Activated naive CD4-positive, alpha-beta T cell treated with anti-CD3 and anti-CD28 coated beads, Interleukin-2, amount 10 ng/mL, durations not matched to agents 5 hours and 36 hours (primary cell): Measurements from ENCODE around the gene PLA2G7. TPM values are rescaled to one million over a fixed set of nuclear protein-coding genes. Genes with fewer than 3 reads are reported as not detected.

ENCODE experiments used
- total RNA-seq, 2 experiments: library from RNA; stranded (reverse); gene quantifications; one replicate each; pipeline ENCODE4 v1.2.3, GENCODE V29; 2021

The PLA2G7 gene
- not detected for total RNA-seq

DNA sequence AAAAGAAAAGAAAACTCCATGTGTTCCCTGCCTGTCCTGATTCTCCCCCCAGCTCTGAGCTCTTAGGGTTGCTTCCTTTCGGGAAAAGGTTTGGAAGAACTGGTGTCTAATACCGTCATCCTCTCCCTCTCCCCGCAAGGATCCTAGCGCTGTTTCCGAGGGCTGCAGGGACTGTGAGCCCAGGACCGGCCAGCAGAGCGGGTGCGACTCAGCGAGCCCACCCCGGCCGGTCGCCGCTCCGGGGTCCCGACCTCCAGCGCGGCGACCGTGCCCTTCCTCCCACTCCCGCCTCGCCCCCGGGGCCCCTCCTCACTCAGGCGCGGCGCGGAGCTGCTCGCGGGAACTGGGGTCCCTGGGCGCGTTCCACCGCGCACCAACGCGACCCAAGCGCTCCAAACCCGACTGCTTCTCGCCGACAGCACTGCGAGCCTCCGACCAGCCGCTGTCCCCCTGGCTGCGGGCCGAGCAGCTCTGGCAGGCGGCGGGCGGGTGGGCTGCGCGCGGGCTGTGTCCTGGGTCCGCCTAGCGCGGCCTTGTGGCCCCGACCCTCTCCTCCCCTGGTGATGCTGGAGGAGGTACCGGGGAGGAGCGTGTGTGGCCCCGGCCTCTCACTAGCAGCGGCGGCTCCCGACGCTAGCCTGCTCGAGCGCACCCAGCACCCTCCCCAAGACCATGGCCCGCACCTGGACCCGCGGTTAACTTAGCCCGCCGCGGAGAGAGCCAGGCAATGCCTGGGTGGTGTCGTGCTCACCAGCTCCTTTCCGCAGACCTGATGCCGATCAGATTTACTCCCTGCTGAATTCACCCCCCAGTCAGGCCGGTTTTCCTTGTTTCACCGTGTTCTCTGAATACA is at the start of gene PLA2G7:
Gene PLA2G7, minus strand, starts transcription at position 509 of the 853 bp plus-strand sequence. CDS start 12,484 bp downstream, outside the sequence.

GRCh38 chr6:46746696-46747095 is 11.5 kb upstream of the PLA2G7 start, which contains the start of gene ANKRD66:
Gene ANKRD66, plus strand, starts transcription at chr6:46746933. Its CDS starts 5,016 bp downstream, at chr6:46751949.

GRCh38 chr6:46687619-46688097 is 47.5 kb downstream of the PLA2G7 start, which contains the start of gene TDRD6:
Gene TDRD6, plus strand, starts transcription at chr6:46687885. Its CDS starts 244 bp downstream, at chr6:46688129.

Other genes with a start within 250 kb of the PLA2G7 start
- under 1 TPM; 0.07 to 0.10 TPM for gene RCAN2, start 243.9 kb downstream of the PLA2G7 start, total RNA-seq
- not detected for gene CYP39A1, start 82.6 kb downstream of the PLA2G7 start, total RNA-seq
- gene SLC25A27, start 82.4 kb downstream of the PLA2G7 start, total RNA-seq: not detected
- not detected for gene TDRD6, start 47.5 kb downstream of the PLA2G7 start, total RNA-seq
- gene ANKRD66, start 11.6 kb upstream of the PLA2G7 start, total RNA-seq: not detected
- gene MEP1A, start 58.0 kb upstream of the PLA2G7 start, total RNA-seq: not detected
- gene ADGRF5, start 186.6 kb upstream of the PLA2G7 start, total RNA-seq: not detected